ENCODE data around the gene ORM2. TPM values are rescaled to one million over a fixed set of nuclear protein-coding genes. Genes with fewer than 3 reads are reported as not detected.

ORM2 gene
- total RNA-seq, 1 experiment from 2014 or later, result 0.59 TPM

DNA sequence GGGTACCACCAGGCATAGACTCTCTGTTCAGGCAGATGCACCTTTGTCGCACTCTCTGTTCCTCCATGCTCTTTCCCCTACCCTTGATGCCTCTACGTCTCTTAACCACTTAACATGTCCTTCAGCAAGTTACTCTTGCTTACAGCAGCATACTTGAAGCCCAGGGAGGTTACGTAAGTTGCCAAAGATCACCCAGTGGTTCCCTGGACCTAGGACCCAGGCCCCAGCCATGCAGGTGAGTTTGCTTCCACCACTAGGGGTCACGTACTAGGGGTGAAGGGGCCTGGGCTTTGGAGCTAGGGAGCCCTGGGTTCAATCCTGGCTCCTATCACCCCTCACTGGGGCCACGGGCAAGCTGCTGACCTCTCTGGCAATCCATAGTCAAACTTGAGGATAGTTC, 49.2 kb downstream of the ORM2 start (continued):
- TF ChIP-seq, protein P1, sequence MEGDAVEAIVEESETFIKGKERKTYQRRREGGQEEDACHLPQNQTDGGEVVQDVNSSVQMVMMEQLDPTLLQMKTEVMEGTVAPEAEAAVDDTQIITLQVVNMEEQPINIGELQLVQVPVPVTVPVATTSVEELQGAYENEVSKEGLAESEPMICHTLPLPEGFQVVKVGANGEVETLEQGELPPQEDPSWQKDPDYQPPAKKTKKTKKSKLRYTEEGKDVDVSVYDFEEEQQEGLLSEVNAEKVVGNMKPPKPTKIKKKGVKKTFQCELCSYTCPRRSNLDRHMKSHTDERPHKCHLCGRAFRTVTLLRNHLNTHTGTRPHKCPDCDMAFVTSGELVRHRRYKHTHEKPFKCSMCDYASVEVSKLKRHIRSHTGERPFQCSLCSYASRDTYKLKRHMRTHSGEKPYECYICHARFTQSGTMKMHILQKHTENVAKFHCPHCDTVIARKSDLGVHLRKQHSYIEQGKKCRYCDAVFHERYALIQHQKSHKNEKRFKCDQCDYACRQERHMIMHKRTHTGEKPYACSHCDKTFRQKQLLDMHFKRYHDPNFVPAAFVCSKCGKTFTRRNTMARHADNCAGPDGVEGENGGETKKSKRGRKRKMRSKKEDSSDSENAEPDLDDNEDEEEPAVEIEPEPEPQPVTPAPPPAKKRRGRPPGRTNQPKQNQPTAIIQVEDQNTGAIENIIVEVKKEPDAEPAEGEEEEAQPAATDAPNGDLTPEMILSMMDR (IDR thresholded peaks at IDR 0.05 in 2 of 3, conservative IDR thresholded peaks at IDR 0.05 in 1 of 3; ENCODE audit: borderline replicate concordance in 1 of 3, insufficient read depth in 1 of 3, low read depth in 2 of 3, low read length in 2 of 3), result no peak
- TF ChIP-seq SIN3A (IDR thresholded peaks at IDR 0.05; ENCODE audit: low read depth) (no peak), FOSL1 (IDR thresholded peaks at IDR 0.05; ENCODE audit: low read depth) (no peak), RAD21 (IDR thresholded peaks at IDR 0.05; ENCODE audit: low read depth) (no peak)
- TF ChIP-seq, protein P2, sequence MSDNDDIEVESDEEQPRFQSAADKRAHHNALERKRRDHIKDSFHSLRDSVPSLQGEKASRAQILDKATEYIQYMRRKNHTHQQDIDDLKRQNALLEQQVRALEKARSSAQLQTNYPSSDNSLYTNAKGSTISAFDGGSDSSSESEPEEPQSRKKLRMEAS (IDR thresholded peaks at IDR 0.05), result no peak
- TF ChIP-seq, protein P3, sequence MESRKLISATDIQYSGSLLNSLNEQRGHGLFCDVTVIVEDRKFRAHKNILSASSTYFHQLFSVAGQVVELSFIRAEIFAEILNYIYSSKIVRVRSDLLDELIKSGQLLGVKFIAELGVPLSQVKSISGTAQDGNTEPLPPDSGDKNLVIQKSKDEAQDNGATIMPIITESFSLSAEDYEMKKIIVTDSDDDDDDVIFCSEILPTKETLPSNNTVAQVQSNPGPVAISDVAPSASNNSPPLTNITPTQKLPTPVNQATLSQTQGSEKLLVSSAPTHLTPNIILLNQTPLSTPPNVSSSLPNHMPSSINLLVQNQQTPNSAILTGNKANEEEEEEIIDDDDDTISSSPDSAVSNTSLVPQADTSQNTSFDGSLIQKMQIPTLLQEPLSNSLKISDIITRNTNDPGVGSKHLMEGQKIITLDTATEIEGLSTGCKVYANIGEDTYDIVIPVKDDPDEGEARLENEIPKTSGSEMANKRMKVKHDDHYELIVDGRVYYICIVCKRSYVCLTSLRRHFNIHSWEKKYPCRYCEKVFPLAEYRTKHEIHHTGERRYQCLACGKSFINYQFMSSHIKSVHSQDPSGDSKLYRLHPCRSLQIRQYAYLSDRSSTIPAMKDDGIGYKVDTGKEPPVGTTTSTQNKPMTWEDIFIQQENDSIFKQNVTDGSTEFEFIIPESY (IDR thresholded peaks at IDR 0.05; ENCODE audit: extremely low read depth, insufficient replicate concordance, low read length), result no peak

Other genes with a start within 250 kb of the ORM2 start
- gene KIF12, start 230.6 kb upstream of the ORM2 start, total RNA-seq (2021; ENCODE audit: unreplicated experiment), result 6.4 TPM
- 12.0 TPM for gene COL27A1, start 174.3 kb upstream of the ORM2 start, total RNA-seq (2021; ENCODE audit: unreplicated experiment)
- gene ORM1, start 6.8 kb upstream of the ORM2 start, total RNA-seq (2021; ENCODE audit: unreplicated experiment), result 5.6 TPM
- gene AKNA, start 58.1 kb downstream of the ORM2 start, total RNA-seq (2021; ENCODE audit: unreplicated experiment), result 20.6 TPM
- gene WHRN, start 175.6 kb downstream of the ORM2 start, total RNA-seq (2021; ENCODE audit: unreplicated experiment), result 12.8 TPM